HCT116 (cell line): Measurements from ENCODE around the gene CENPB.

ENCODE experiments used
- EZH2phosphoT487 ChIP-seq: fragments of 200-600 bp; IDR thresholded peaks from 2 replicates; pipeline ENCODE4 v1.6.1; 2018; ENCODE audit warnings: antibody characterized with exemption, borderline replicate concordance
- POLR2A ChIP-seq: IDR thresholded peaks from 2 replicates; pipeline ENCODE4 v1.7.0; 2011; ENCODE audit warnings: borderline replicate concordance; ENCODE audit not compliant: insufficient read depth, insufficient read length; ENCODE audit errors: extremely low read depth
- POLR2AphosphoS5 ChIP-seq: IDR thresholded peaks from 2 replicates; pipeline ENCODE4 v1.6.1; 2011; ENCODE audit warnings: mild to moderate bottlenecking, low read depth, low read length, moderate library complexity
- ZBTB33 ChIP-seq: IDR thresholded peaks from 2 replicates; pipeline ENCODE4 v1.6.1; 2011; ENCODE audit warnings: mild to moderate bottlenecking, low read length, moderate library complexity; ENCODE audit not compliant: insufficient replicate concordance; ENCODE audit errors: extremely low read depth
- TF ChIP-seq, protein P1 (sequence below), 3 experiments: fragments of 200-600 bp in 1 of 3; sonication (generic) in 1 of 3; IDR thresholded peaks in 2 of 3; conservative IDR thresholded peaks in 1 of 3; 2 replicates each; pipeline ENCODE4 v1.5.1; 2012 to 2017; ENCODE audit warnings: low read depth in 2 of 3, low read length in 2 of 3, antibody characterized with exemption in 1 of 3, borderline replicate concordance in 1 of 3, control low read depth in 1 of 3, mild to moderate bottlenecking in 1 of 3, mixed read lengths in 1 of 3, mixed run types in 1 of 3, moderate library complexity in 1 of 3; ENCODE audit not compliant: insufficient read depth in 1 of 3

DNA sequence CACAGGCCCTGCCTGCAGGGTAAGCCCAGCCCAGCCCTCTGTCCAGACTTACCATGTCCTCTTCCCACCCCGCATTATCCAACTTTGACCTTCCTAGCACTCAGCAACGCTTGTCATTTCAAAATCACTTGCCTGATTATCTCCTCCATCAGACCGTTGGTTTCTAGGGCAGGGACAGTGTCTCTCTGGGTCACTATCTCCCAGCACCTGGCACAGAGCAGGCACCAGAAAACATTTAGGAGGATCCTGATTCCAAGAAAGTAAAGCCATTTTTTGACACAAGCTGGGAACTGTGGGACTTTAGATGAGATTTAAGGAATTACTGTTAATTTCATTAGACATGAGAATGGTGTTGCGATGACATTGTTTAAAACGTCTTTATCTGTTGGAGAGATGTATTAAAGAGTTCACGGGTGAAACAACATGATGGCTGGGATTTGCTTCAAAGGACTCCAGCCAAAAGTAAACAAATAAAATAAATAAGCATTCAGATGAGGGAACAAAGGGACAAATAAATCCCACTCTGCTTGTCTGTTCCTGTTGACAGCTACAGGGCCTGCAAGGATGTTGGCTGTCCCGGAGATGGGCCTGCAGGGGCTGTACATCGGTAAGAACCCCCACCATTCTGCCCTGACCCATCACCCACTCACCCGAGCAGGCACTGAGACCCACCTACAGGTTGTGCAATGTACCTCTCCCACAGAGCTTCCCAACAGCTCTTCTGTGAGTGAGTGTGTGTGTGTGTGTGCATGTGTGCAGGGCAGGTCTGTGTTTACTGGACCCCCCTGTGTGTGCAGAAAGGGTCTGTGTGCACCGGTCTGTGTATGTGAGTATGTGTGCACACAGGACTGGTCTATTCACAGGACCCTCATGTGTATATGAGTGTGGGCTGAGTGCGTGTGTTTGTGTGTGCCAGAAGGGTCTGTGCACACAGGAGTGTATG lies 48.2 kb downstream of the CENPB start:
- TF ChIP-seq, protein P1, sequence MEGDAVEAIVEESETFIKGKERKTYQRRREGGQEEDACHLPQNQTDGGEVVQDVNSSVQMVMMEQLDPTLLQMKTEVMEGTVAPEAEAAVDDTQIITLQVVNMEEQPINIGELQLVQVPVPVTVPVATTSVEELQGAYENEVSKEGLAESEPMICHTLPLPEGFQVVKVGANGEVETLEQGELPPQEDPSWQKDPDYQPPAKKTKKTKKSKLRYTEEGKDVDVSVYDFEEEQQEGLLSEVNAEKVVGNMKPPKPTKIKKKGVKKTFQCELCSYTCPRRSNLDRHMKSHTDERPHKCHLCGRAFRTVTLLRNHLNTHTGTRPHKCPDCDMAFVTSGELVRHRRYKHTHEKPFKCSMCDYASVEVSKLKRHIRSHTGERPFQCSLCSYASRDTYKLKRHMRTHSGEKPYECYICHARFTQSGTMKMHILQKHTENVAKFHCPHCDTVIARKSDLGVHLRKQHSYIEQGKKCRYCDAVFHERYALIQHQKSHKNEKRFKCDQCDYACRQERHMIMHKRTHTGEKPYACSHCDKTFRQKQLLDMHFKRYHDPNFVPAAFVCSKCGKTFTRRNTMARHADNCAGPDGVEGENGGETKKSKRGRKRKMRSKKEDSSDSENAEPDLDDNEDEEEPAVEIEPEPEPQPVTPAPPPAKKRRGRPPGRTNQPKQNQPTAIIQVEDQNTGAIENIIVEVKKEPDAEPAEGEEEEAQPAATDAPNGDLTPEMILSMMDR (IDR thresholded peaks at IDR 0.05 in 2 of 3, conservative IDR thresholded peaks at IDR 0.05 in 1 of 3; ENCODE audit: borderline replicate concordance in 1 of 3, insufficient read depth in 1 of 3, low read depth in 2 of 3, low read length in 2 of 3): no peak
- TF ChIP-seq EZH2phosphoT487: no peak
- no peak for TF ChIP-seq POLR2AphosphoS5
- TF ChIP-seq ZBTB33: no peak
- no peak for TF ChIP-seq POLR2A
